ENCODE data around the gene EML4. TPM values are rescaled to one million over a fixed set of nuclear protein-coding genes. Genes with fewer than 3 reads are reported as not detected.

The EML4 gene
- total and polyA plus RNA-seq, 2 of the 13 experiments (the other 11 are each of a cell fraction or from before 2014, with no cell fraction given) = 243 to 476 TPM

GRCh38 chr2:42340938-42341636 is 171.9 kb downstream of the EML4 start (continued):
- TF ChIP-seq ZBTB40 (IDR thresholded peaks at IDR 0.05) (no peak), ZBTB40 (CRISPR knock-in tag; IDR thresholded peaks at IDR 0.05) (0 out of 2 replicates have a peak, but pooled peaks have one; percentile 20), RBM22 (optimal IDR thresholded peaks at IDR 0.05; ENCODE audit: low read length) (peak; percentile 90), ZNF318 (CRISPR knock-in tag; IDR thresholded peaks at IDR 0.05) (peak; percentile 24; the same call in 1 of the 2 replicates), KDM5B (CRISPR knock-in tag; IDR thresholded peaks at IDR 0.05; ENCODE audit: borderline replicate concordance) (peak; percentile 51; the same call in 1 of the 2 replicates), PHF5A (CRISPR knock-in tag; IDR thresholded peaks at IDR 0.05; ENCODE audit: low read depth, unreplicated experiment) (peak; percentile 33)

All from HepG2 (cell line).